Nephron (organoid): ENCODE measurements around the gene IL19.

Experiments used
- H3K27ac Mint-ChIP-seq, 3 experiments: 2 replicates each; pipeline ENCODE4 v1.8.0; 2020; ENCODE audit warnings: mixed read lengths in 3 of 3, mild to moderate bottlenecking in 2 of 3, moderate library complexity in 1 of 3
- H3K27me3 Mint-ChIP-seq: 2 replicates; pipeline ENCODE4 v1.8.0; 2021; ENCODE audit warnings: low read depth, mild to moderate bottlenecking, moderate library complexity, mixed read lengths
- H3K36me3 Mint-ChIP-seq: 2 replicates; pipeline ENCODE4 v1.8.0; 2020; ENCODE audit warnings: low read depth, mixed read lengths
- H3K4me1 Mint-ChIP-seq: 2 replicates; pipeline ENCODE4 v1.8.0; 2020; ENCODE audit warnings: mixed read lengths
- H3K4me3 Mint-ChIP-seq, 3 experiments: 2 replicates each; pipeline ENCODE4 v1.8.0; 2020; ENCODE audit warnings: mild to moderate bottlenecking in 3 of 3, mixed read lengths in 3 of 3, moderate library complexity in 2 of 3
- H3K9me3 Mint-ChIP-seq: 2 replicates; pipeline ENCODE4 v1.8.0; 2020; ENCODE audit warnings: mixed read lengths
- CTCF ChIP-seq, 3 experiments: fragments of 200-600 bp; sonication (generic); IDR thresholded peaks; one replicate each; pipeline ENCODE4 v1.5.0; 2021; ENCODE audit warnings: antibody characterized with exemption in 3 of 3; ENCODE audit not compliant: unreplicated experiment in 3 of 3

Gene IL19

GRCh38 chr1:206839857-206840256, 69.3 kb downstream of the IL19 start:
- Mint-ChIP-seq H3K4me1 (no peaks in the 10 kb centered on the region), H3K27ac (no peak overlapping the region), H3K4me3 (no peak overlapping the region), H3K27me3 (peaks cover 48% of the 10 kb centered on the region), H3K9me3 (no peaks in the 10 kb centered on the region), H3K36me3 (no peaks in the 10 kb centered on the region)
- TF ChIP-seq CTCF (IDR thresholded peaks at IDR 0.05; ENCODE audit: unreplicated experiment in 3 of 3), result no peak

GRCh38 chr1:206841609-206842323, 71.2 kb downstream of the IL19 start:
- no peaks in the 10 kb centered on the region for H3K9me3 Mint-ChIP-seq
- H3K4me1 Mint-ChIP-seq, result no peaks in the 10 kb centered on the region
- peaks cover 41% of the 10 kb centered on the region for H3K27me3 Mint-ChIP-seq
- H3K27ac Mint-ChIP-seq, result no peak overlapping the region
- no peaks in the 10 kb centered on the region for H3K36me3 Mint-ChIP-seq
- TF ChIP-seq CTCF (IDR thresholded peaks at IDR 0.05; ENCODE audit: unreplicated experiment in 3 of 3), result no peak
- no peak overlapping the region for H3K4me3 Mint-ChIP-seq

GRCh38 chr1:206842854-206843253, 72.3 kb downstream of the IL19 start:
- Mint-ChIP-seq H3K4me1 (no peaks in the 10 kb centered on the region), H3K4me3 (no peak overlapping the region), H3K36me3 (no peaks in the 10 kb centered on the region), H3K27ac (no peak overlapping the region), H3K27me3 (peaks cover 31% of the 10 kb centered on the region), H3K9me3 (no peaks in the 10 kb centered on the region)
- no peak for TF ChIP-seq CTCF (IDR thresholded peaks at IDR 0.05; ENCODE audit: unreplicated experiment in 3 of 3)

- no peak for TF ChIP-seq CTCF (IDR thresholded peaks at IDR 0.05; ENCODE audit: unreplicated experiment in 3 of 3)
- Mint-ChIP-seq H3K27me3 (peaks cover 26% of the 10 kb centered on the region), H3K9me3 (peaks cover 3% of the 10 kb centered on the region), H3K4me3 (no peak overlapping the region), H3K27ac (no peak overlapping the region), H3K36me3 (no peaks in the 10 kb centered on the region), H3K4me1 (no peaks in the 10 kb centered on the region)
Observed at GRCh38 chr1:206843626-206844025, 73.1 kb downstream of the IL19 start.

GRCh38 chr1:206846487-206846886, 75.9 kb downstream of the IL19 start:
- Mint-ChIP-seq H3K4me1 (no peaks in the 10 kb centered on the region), H3K36me3 (no peaks in the 10 kb centered on the region), H3K4me3 (no peak overlapping the region), H3K27ac (no peak overlapping the region), H3K9me3 (peaks cover 17% of the 10 kb centered on the region), H3K27me3 (peaks cover 20% of the 10 kb centered on the region)
- TF ChIP-seq CTCF (IDR thresholded peaks at IDR 0.05; ENCODE audit: unreplicated experiment in 3 of 3), result no peak

GRCh38 chr1:206847337-206847834, 76.8 kb downstream of the IL19 start:
- Mint-ChIP-seq H3K4me3 (no peak overlapping the region), H3K27ac (no peak overlapping the region), H3K36me3 (no peaks in the 10 kb centered on the region), H3K4me1 (no peaks in the 10 kb centered on the region), H3K27me3 (peaks cover 11% of the 10 kb centered on the region), H3K9me3 (peaks cover 24% of the 10 kb centered on the region)
- no peak for TF ChIP-seq CTCF (IDR thresholded peaks at IDR 0.05; ENCODE audit: unreplicated experiment in 3 of 3)
